Esophagus squamous epithelium (tissue), 5 donors: Measurements from ENCODE around the gene EHD2. TPM values are rescaled to one million over a fixed set of nuclear protein-coding genes. Genes with fewer than 3 reads are reported as not detected.
"Not testable (repeated sequence)": the region's sequence is repeated elsewhere in the genome, so short reads cannot be mapped to it uniquely, and the experiment has no call there.

Experiments
- DNase-seq: peaks from one replicate; lab custom pipeline; 2025; lab: John Stamatoyannopoulos, UW
- H3K27ac ChIP-seq, 4 donors: fragments of 200-600 bp; sonication (generic); one replicate each; pipeline ENCODE4 v1.5.1; 2016 to 2019; ENCODE audit warnings: mild to moderate bottlenecking in 1 of 4
- H3K27me3 ChIP-seq, 4 donors: fragments of 200-600 bp; sonication (generic); 1 replicate in 3 of 4; 2 replicates in 1 of 4; pipeline versions ENCODE4 v1.5.1 to v1.6.0; 2017 to 2021; ENCODE audit warnings: antibody characterized with exemption in 1 of 4
- H3K36me3 ChIP-seq, 3 donors: fragments of 200-600 bp; sonication (generic); one replicate each; pipeline ENCODE4 v1.5.1; 2016 to 2019
- H3K4me1 ChIP-seq, 3 donors: fragments of 200-600 bp; sonication (generic); one replicate each; pipeline ENCODE4 v1.5.1; 2017 to 2019
- H3K4me3 ChIP-seq, 4 donors: fragments of 200-600 bp; sonication (generic); 1 replicate in 3 of 4; 2 replicates in 1 of 4; pipeline ENCODE4 v1.5.1; 2016 to 2019; ENCODE audit warnings: mild to moderate bottlenecking in 2 of 4, moderate library complexity in 1 of 4
- H3K9me3 ChIP-seq, 3 donors: fragments of 200-600 bp; sonication (generic); one replicate each; pipeline ENCODE4 v1.5.1; 2016 to 2019
- CTCF ChIP-seq, 6 experiments: fragments of 450-650 bp in 4 of 6; fragments of 200-600 bp in 2 of 6; sonication (generic) in 2 of 6; IDR thresholded peaks; one replicate each; pipeline ENCODE4 v1.5.1; 2016 to 2019; ENCODE audit warnings: antibody characterized with exemption in 6 of 6, mild to moderate bottlenecking in 4 of 6, moderate library complexity in 4 of 6
- POLR2A ChIP-seq, 4 donors: fragments of 450-650 bp; IDR thresholded peaks; one replicate each; pipeline ENCODE4 v1.6.1; 2017; ENCODE audit warnings: antibody characterized with exemption in 4 of 4, mild to moderate bottlenecking in 4 of 4, moderate library complexity in 3 of 4
- WGBS, 2 donors: methylation state at CpG; one replicate each; pipeline ENCODE4 v1.1.5; 2018; 5-methylcytosine and 5-hydroxymethylcytosine counted together
- intact Hi-C: fragments of 100-400 bp; cut with DNase I; formaldehyde crosslinking; loops from one replicate; pipeline ENCODE4 v1.15.0; 2022
- total RNA-seq, 4 donors: library from RNA; depleted of rRNA; stranded (reverse); fragments of >200 nt; gene quantifications; one replicate each; pipeline ENCODE4 v1.1.0, GENCODE V29; 2016
- donor health status: DM: yes; HTN: yes; CAD: no.

The EHD2 gene
- total RNA-seq, 4 donors from 2014 or later: 34.8 to 50.7 (median 39.2) TPM

DNA sequence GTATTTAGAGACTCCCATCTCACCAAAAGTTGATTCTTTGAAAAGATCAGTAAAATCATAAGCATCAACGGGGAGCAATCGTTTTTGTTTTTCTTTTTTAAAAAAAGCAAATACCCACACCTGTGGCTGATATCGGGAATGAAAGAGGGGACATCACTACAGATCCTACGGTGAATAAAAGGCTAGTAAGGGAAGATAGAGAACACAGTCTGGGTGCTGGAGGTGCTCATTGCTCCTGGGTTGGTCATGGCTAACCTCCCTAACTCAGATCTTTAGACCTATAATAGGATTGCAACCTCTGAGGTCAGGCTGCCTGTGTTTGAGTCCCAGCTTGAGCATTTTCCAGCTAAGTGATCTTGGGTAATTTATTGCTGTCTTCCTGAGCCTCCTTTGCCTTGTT is 1.1 kb downstream of the EHD2 start:
- no peak for TF ChIP-seq POLR2A (IDR thresholded peaks at IDR 0.05)
- no peak for TF ChIP-seq CTCF (IDR thresholded peaks at IDR 0.05)
- 55 to 62% methylated on average over 4 of the region's 4 CpGs for WGBS, 2 donors
- Histone ChIP-seq H3K27me3 (no peaks in the 10 kb centered on the region), H3K9me3 (no peaks in the 10 kb centered on the region), H3K36me3 (peaks cover 0 to 19% (median 12%) of the 10 kb centered on the region in 3 donors), H3K27ac (peak overlapping the region; percentile 88 to 96 (median 91)), H3K4me1 (peaks cover 11 to 67% (median 47%) of the 10 kb centered on the region in 3 donors), H3K4me3 (peak overlapping the region; percentile 60 to 83 (median 78))
- DNase-seq: no peak
- intact Hi-C loops: loop anchor here (5.0 kb wide), 1 partner anchor 73 kb away; no protein-coding TSS in a partner anchor

DNA sequence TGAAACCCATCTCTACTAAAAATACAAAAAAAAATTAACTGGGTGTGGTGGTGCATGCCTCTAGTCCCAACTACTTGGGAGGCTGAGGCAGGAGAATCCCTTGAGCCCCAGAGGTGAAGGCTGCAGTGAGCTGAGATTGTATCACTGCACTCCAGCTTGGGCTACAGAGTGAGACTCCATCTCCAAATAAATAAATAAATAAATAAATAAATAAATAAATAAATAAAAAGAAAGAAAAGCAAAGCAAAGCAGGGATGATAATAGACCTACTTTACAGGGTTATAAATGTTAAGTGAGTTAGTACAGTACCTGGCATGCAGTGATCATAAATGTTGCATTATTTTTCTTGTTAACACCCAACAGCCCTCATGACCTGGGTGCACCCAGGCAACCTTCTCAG is 1.6 kb downstream of the EHD2 start:
- intact Hi-C loops: loop anchor here (5.0 kb wide), 1 partner anchor 72 kb away; no protein-coding TSS in a partner anchor
- not testable (repeated sequence) for H3K9me3 ChIP-seq, DNase-seq, H3K27me3 ChIP-seq
- Histone ChIP-seq H3K4me3 (peak overlapping the region in 2 of 4 donors; percentile 82 to 83), H3K4me1 (peaks cover 15 to 72% (median 52%) of the 10 kb centered on the region in 3 donors), H3K36me3 (peaks cover 0 to 19% (median 12%) of the 10 kb centered on the region in 3 donors), H3K27ac (peak overlapping the region in 3 of 4 donors; percentile 88 to 96 (median 92))

DNA sequence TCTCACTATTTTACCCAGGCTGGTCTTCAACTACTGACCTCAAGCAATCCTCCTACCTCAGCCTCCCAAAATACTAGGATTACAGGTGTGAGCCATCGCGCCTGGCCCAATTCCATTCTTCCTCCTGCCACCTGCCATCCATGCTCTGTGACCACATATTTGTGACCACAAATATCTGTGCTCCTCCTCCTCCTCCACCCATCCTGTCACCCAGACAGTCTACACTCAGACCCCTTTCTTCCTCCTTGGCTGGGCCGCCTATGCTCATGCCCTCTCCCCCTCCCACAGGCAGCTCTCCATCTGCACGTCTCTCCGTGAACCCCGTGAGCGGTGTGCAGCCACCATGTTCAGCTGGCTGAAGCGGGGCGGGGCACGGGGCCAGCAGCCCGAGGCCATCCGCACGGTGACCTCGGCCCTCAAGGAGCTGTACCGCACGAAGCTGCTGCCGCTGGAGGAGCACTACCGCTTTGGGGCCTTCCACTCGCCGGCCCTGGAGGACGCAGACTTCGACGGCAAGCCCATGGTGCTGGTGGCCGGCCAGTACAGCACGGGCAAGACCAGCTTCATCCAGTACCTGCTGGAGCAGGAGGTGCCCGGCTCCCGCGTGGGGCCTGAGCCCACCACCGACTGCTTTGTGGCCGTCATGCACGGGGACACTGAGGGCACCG is 3.2 kb downstream of the EHD2 start:
- H3K27ac ChIP-seq: peak overlapping the region in 3 of 4 donors; percentile 92 to 94 (median 93)
- H3K9me3 ChIP-seq: no peaks in the 10 kb centered on the region
- TF ChIP-seq POLR2A (IDR thresholded peaks at IDR 0.05) (no peak), CTCF (IDR thresholded peaks at IDR 0.05) (no peak)
- peaks cover 0 to 21% (median 12%) of the 10 kb centered on the region in 3 donors for H3K36me3 ChIP-seq
- DNase-seq: no peak
- intact Hi-C loops: no loop called here
- WGBS, 2 donors: 62 to 72% methylated on average over 8 to 10 of the region's 32 CpGs
- peaks cover 15 to 87% (median 60%) of the 10 kb centered on the region in 3 donors for H3K4me1 ChIP-seq
- H3K27me3 ChIP-seq: no peaks in the 10 kb centered on the region
- peak overlapping the region in 3 of 4 donors; percentile 3 to 53 (median 20) for H3K4me3 ChIP-seq

DNA sequence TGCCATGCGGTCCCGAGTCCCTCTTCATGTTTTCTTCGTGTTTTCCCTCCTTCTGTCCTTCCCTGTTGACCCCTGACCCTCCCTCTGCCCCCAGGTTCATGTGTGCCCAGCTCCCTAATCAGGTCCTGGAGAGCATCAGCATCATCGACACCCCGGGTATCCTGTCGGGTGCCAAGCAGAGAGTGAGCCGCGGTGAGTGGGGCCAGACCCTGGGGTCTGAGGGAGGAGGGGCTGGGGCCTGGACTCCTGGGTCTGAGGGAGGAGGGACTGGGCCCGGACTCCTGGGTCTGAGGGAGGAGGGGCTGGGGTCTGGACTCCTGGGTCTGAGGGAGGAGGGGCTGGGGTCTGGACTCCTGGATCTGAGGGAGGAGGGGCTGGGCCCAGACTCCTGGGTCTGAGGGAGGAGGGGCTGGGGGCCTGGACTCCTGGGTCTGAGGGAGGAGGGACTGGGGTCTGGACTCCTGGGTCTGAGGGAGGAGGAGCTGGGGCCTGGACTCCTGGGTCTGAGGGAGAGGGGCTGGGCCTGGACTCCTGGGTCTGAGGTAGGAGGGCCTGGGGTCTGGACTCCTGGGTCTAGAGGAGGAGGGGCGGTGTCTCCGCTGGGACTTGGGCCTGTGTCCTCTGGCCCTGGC is 5.3 kb downstream of the EHD2 start:
- H3K27me3 ChIP-seq, intact Hi-C loops, DNase-seq, H3K9me3 ChIP-seq: not testable (repeated sequence)
- 63 to 77% methylated on average over 4 to 5 of the region's 11 CpGs for WGBS, 2 donors
- Histone ChIP-seq H3K4me3 (peak overlapping the region in 3 of 4 donors; percentile 18 to 55 (median 34)), H3K27ac (peak overlapping the region; percentile 88 to 94 (median 92)), H3K36me3 (peaks cover 0 to 30% (median 12%) of the 10 kb centered on the region in 3 donors), H3K4me1 (peaks cover 21 to 97% (median 75%) of the 10 kb centered on the region in 3 donors)

DNA sequence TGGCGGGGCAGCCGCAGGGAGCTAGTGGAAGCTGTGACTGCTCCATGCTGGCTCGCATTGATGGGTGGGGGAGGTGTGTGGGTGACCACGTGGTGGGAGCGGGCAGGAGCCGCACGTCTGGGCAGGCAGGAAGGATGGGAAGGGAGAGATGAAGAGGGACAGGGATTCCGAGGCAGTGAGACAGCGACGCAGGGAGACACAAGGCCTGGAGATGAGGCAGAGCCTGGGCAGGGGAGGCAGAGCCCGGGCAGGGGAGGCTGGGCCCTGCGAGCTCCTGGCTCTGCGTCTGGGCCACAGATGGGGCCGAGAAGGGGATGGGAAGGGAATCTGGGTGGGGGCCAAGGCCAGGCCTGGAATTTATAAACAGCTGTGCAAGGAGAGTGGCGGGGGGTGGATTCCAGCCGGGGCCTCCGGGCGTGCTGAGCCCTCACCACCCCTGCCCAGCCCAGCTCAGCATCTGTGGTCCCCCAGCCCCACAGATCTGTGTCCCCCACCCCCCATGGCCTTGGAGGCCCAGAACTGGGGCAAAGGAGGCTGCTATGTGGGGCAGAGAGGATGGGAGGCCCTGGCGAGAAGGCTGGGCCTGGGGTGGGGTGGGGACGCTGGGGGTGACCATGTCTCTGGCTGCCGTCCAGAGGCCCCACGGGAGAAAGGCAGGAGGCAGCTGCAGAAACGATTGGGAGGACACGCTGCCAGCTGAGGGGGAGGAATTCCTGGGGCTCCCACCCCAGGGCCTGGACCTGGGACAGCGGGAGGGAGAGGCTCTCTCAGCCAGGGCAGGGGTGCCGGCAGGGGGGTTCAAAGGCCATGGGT is 6.0 kb downstream of the EHD2 start:
- peaks cover 28 to 98% (median 82%) of the 10 kb centered on the region in 3 donors for H3K4me1 ChIP-seq
- DNase-seq: no peak
- peaks cover 0 to 30% (median 12%) of the 10 kb centered on the region in 3 donors for H3K36me3 ChIP-seq
- H3K27ac ChIP-seq: peak overlapping the region; percentile 88 to 94 (median 92)
- WGBS, 2 donors: 23 to 31% methylated on average over 22 of the region's 26 CpGs
- peak in 1 of 4 donors; percentile 36 for TF ChIP-seq POLR2A (IDR thresholded peaks at IDR 0.05)
- TF ChIP-seq CTCF (IDR thresholded peaks at IDR 0.05): no peak
- intact Hi-C loops: no loop called here
- no peaks in the 10 kb centered on the region for H3K9me3 ChIP-seq
- H3K4me3 ChIP-seq: peak overlapping the region in 3 of 4 donors; percentile 18 to 55 (median 34)
- no peaks in the 10 kb centered on the region for H3K27me3 ChIP-seq
